OCI-LY7 (cell line): ENCODE measurements around the gene MRNIP. TPM values are rescaled to one million over a fixed set of nuclear protein-coding genes. Genes with fewer than 3 reads are reported as not detected.

Experiments used
- BruUV-seq: library from RNA; stranded (reverse); fragments of 400-500 nt; replicated peaks from 2 replicates; lab custom pipeline; 2021; lab: Mats Ljungman, UMichigan
- CTCF ChIA-PET: fragments of 300-600 bp; sonication (Branson Sonifier 250); formaldehyde crosslinking; loops from one replicate; lab custom pipeline; 2022; ENCODE audit warnings: antibody characterized with exemption; ENCODE audit not compliant: unreplicated experiment; lab: Charles Lee
- POLR2A ChIA-PET: fragments of 300-600 bp; sonication (Branson Sonifier 250); formaldehyde crosslinking; loops from one replicate; lab custom pipeline; 2022; ENCODE audit warnings: antibody characterized with exemption; lab: Charles Lee
- DNase-seq: peaks from one replicate; pipeline ENCODE4 v3.0.0-alpha.2; 2015; ENCODE audit warnings: low spot score
- H2AFZ ChIP-seq: fragments of 200-600 bp; sonication (generic), shearing (Covaris generic); 2 replicates; pipeline ENCODE4 v1.6.1; 2014; ENCODE audit warnings: mild to moderate bottlenecking, antibody characterized with exemption, low read length, moderate library complexity
- H3K27ac ChIP-seq: fragments of 200-600 bp; sonication (generic); 2 replicates; pipeline ENCODE4 v1.5.1; 2014; ENCODE audit warnings: mixed run types, low read depth, mild to moderate bottlenecking, moderate library complexity, low read length, inconsistent platforms; ENCODE audit not compliant: poor library complexity, severe bottlenecking
- H3K36me3 ChIP-seq: fragments of 200-600 bp; sonication (generic); 2 replicates; pipeline ENCODE4 v1.6.1; 2014; ENCODE audit warnings: mild to moderate bottlenecking, antibody characterized with exemption, low read length, moderate library complexity, mixed read lengths; ENCODE audit not compliant: insufficient read depth
- H3K4me1 ChIP-seq: fragments of 200-600 bp; sonication (generic); 2 replicates; pipeline ENCODE4 v1.5.1; 2014; ENCODE audit warnings: mild to moderate bottlenecking, low read length; ENCODE audit not compliant: insufficient read depth, poor library complexity, severe bottlenecking
- H3K4me2 ChIP-seq: fragments of 200-600 bp; sonication (generic); 2 replicates; pipeline ENCODE4 v1.6.1; 2014; ENCODE audit warnings: mild to moderate bottlenecking, low read length
- H3K4me3 ChIP-seq: fragments of 200-600 bp; sonication (generic); 2 replicates; pipeline ENCODE4 v1.5.1; 2014; ENCODE audit warnings: mild to moderate bottlenecking, low read depth, low read length; ENCODE audit not compliant: poor library complexity, severe bottlenecking
- H3K79me2 ChIP-seq: fragments of 200-600 bp; sonication (generic); 2 replicates; pipeline ENCODE4 v1.6.1; 2016; ENCODE audit warnings: low read depth, mild to moderate bottlenecking, low read length, moderate library complexity, mixed read lengths; ENCODE audit not compliant: insufficient read depth
- H3K9me2 ChIP-seq: fragments of 200-600 bp; sonication (generic); 2 replicates; pipeline ENCODE4 v1.6.1; 2016; ENCODE audit warnings: mild to moderate bottlenecking, low read length, mixed read lengths; ENCODE audit not compliant: insufficient read depth
- H3K9me3 ChIP-seq: fragments of 200-600 bp; sonication (generic); 2 replicates; pipeline ENCODE4 v1.6.1; 2014; ENCODE audit warnings: mild to moderate bottlenecking, mixed run types, low read length, mixed read lengths
- H4K20me1 ChIP-seq: fragments of 200-600 bp; sonication (generic); 2 replicates; pipeline ENCODE4 v1.6.1; 2014; ENCODE audit warnings: mild to moderate bottlenecking, antibody characterized with exemption, low read length, moderate library complexity, mixed read lengths; ENCODE audit not compliant: insufficient read depth
- EZH2phosphoT487 ChIP-seq: fragments of 200-600 bp; sonication (generic); IDR thresholded peaks from 2 replicates; pipeline ENCODE4 v1.6.1; 2018; ENCODE audit warnings: low read depth, borderline replicate concordance, mild to moderate bottlenecking, mixed run types, antibody characterized with exemption, low read length, moderate library complexity, mixed read lengths
- intact Hi-C: fragments of 100-400 bp; cut with micrococcal nuclease; formaldehyde crosslinking; loops from one replicate; pipeline ENCODE4 v1.10.0; 2022; ENCODE audit not compliant: unreplicated experiment
- total RNA-seq, 2 experiments: library from RNA; depleted of rRNA in 1 of 2; stranded (reverse); fragments of >200 nt in 1 of 2; shearing (Covaris generic) in 1 of 2; gene quantifications; 2 replicates each; pipeline ENCODE4 v1.2.3, GENCODE V29; 2014 to 2022
- TF ChIP-seq, protein P1 (sequence below): fragments of 200-600 bp; sonication (generic); conservative IDR thresholded peaks from 2 replicates; pipeline ENCODE4 v1.5.1; 2014; ENCODE audit warnings: mild to moderate bottlenecking, antibody characterized with exemption, low read length, moderate library complexity, mixed read lengths

MRNIP gene
- total RNA-seq, 2 experiments from 2014 or later = 70.5 to 78.7 TPM

DNA sequence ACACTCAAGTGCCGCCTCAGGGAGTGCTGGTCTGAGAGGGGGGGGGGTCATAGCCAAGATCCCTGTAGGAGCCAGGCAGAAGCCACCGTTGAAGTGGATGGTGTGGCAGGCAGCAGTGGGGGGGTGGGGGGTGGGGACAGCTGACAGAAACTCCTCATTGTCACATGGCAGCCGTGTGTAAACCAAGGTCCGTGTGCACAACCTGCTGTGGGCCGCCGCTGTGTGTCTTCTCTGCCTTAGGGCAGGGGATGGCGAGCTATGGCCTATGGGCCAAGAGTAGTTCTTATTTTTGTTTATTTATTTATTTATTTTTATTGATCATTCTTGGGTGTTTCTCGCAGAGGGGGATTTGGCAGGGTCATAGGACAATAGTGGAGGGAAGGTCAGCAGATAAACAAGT, 24.5 kb downstream of the MRNIP start:
- ChIA-PET POLR2A (no interaction called here), CTCF (no interaction called here)
- no TSS peak for BruUV-seq
- Histone ChIP-seq H3K4me1 (no peaks in the 10 kb centered on the region), H3K27ac (no peak overlapping the region), H2AFZ (no peak overlapping the region), H3K79me2 (no peaks in the 10 kb centered on the region), H3K9me2 (no peaks in the 10 kb centered on the region), H3K4me2 (no peak overlapping the region), H3K9me3 (no peaks in the 10 kb centered on the region), H4K20me1 (no peaks in the 10 kb centered on the region), H3K36me3 (peaks cover 85% of the 10 kb centered on the region), H3K4me3 (no peak overlapping the region)
- TF ChIP-seq, protein P1, sequence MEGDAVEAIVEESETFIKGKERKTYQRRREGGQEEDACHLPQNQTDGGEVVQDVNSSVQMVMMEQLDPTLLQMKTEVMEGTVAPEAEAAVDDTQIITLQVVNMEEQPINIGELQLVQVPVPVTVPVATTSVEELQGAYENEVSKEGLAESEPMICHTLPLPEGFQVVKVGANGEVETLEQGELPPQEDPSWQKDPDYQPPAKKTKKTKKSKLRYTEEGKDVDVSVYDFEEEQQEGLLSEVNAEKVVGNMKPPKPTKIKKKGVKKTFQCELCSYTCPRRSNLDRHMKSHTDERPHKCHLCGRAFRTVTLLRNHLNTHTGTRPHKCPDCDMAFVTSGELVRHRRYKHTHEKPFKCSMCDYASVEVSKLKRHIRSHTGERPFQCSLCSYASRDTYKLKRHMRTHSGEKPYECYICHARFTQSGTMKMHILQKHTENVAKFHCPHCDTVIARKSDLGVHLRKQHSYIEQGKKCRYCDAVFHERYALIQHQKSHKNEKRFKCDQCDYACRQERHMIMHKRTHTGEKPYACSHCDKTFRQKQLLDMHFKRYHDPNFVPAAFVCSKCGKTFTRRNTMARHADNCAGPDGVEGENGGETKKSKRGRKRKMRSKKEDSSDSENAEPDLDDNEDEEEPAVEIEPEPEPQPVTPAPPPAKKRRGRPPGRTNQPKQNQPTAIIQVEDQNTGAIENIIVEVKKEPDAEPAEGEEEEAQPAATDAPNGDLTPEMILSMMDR = no peak
- no peak for TF ChIP-seq EZH2phosphoT487
- DNase-seq = no peak
- intact Hi-C loops = no loop called here

DNA sequence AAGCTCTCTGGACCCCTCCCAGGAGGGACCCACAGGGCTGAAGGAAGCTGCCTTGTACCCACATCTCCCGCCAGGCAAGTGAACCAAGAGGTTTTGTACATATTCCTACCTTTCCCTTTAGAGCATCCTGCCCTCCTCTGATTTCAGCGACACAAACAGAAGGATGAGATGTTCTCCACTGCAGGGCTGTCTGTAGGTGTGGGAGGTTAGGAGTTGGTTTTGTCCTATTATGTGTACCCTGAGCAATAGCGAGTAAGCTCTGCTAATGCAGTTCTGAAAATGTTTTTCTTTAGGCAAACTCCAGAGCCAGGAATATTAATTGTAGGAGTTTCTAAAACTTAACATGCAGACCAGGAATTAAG, 24.9 kb downstream of the MRNIP start:
- POLR2A ChIA-PET = interaction anchor here (0.6 kb wide), 1 partner anchor 32 kb away, joined by 3 read pairs; no protein-coding TSS in a partner anchor
- BruUV-seq = no TSS peak
- TF ChIP-seq EZH2phosphoT487 = no peak
- TF ChIP-seq, protein P1 = no peak

DNA sequence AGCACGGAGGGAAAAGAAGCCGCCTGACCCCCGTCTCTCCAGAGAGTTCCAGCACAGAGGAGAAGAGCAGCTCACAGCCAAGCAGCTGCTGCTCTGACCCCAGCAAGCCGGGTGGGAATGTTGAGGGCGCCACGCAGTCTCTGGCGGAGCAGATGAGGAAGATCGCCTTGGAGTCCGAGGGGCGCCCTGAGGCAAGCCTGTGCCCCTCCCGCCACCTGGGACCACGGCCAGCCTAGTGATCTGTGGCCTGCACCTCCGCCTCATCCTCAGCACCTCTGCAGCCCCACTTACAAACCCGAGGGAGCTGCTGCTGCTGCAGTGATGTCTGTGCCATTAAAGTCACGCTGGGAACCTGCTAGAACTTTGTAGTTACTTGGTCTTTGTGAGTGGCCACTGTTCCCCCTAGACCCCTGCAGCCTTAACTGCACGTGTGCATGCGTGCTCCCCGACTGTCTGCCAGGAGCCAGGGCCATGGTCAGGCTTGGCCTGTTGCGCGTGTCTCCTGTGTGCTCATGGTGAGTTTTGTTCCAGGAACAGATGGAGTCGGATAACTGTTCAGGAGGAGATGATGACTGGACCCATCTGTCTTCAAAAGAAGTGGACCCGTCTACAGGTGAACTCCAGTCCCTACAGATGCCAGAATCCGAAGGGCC, 25.4 kb downstream of the MRNIP start:
- Histone ChIP-seq H3K36me3 (peaks cover 86% of the 10 kb centered on the region), H2AFZ (no peak overlapping the region), H3K27ac (no peak overlapping the region), H3K79me2 (no peaks in the 10 kb centered on the region), H4K20me1 (no peaks in the 10 kb centered on the region), H3K4me3 (no peak overlapping the region), H3K9me3 (no peaks in the 10 kb centered on the region), H3K9me2 (no peaks in the 10 kb centered on the region), H3K4me1 (no peaks in the 10 kb centered on the region), H3K4me2 (no peak overlapping the region)
- TF ChIP-seq, protein P1 = no peak
- no peak for TF ChIP-seq EZH2phosphoT487
- POLR2A ChIA-PET = interaction anchor here (0.6 kb wide), 1 partner anchor 31 kb away, joined by 3 read pairs; no protein-coding TSS in a partner anchor
- BruUV-seq = no TSS peak
- intact Hi-C loops = no loop called here
- CTCF ChIA-PET = no interaction called here
- no peak for DNase-seq

More for the DNA sequence above, 24.9 kb downstream of the MRNIP start:
- Histone ChIP-seq H3K36me3 (peaks cover 86% of the 10 kb centered on the region), H3K9me2 (no peaks in the 10 kb centered on the region), H3K9me3 (no peaks in the 10 kb centered on the region), H3K4me1 (no peaks in the 10 kb centered on the region), H3K79me2 (no peaks in the 10 kb centered on the region), H2AFZ (no peak overlapping the region), H4K20me1 (no peaks in the 10 kb centered on the region), H3K4me2 (no peak overlapping the region), H3K4me3 (no peak overlapping the region), H3K27ac (no peak overlapping the region)
- CTCF ChIA-PET = no interaction called here
- no peak for DNase-seq
- intact Hi-C loops = no loop called here
